SK-N-SH treated with all-trans-retinoic acid at 6 μM for 48 hours (cell line): Measurements from ENCODE around the gene MCRS1.

ENCODE experiments used
- ATAC-seq: fragments of 200-7000 bp; cut with Tn5 transposase; 3 replicates; pipeline ENCODE4 v1.9.1; 2020; ENCODE audit warnings: mild to moderate bottlenecking, moderate library complexity
- ARNTL ChIP-seq: fragments of 450-650 bp; formaldehyde crosslinking; IDR thresholded peaks from 2 replicates; pipeline ENCODE4 v1.5.0; 2020; ENCODE audit warnings: low read depth, mild to moderate bottlenecking, moderate library complexity, borderline replicate concordance
- BACH2 ChIP-seq: fragments of 250-450 bp; sonication (Bioruptor Pico); IDR thresholded peaks from 2 replicates; pipeline ENCODE4 v1.9.0; 2021; ENCODE audit warnings: mild to moderate bottlenecking, borderline replicate concordance
- CREB5 ChIP-seq: fragments of 250-450 bp; sonication (Bioruptor Pico); IDR thresholded peaks from 2 replicates; pipeline ENCODE4 v1.5.1; 2020; ENCODE audit warnings: low read depth, mild to moderate bottlenecking, moderate library complexity
- CSDC2 ChIP-seq: fragments of 250-450 bp; sonication (Bioruptor Pico); IDR thresholded peaks from 2 replicates; pipeline ENCODE4 v1.5.0; 2020; ENCODE audit warnings: mild to moderate bottlenecking, moderate library complexity
- CSRNP3 ChIP-seq: fragments of 250-450 bp; sonication (Bioruptor Pico); IDR thresholded peaks from 2 replicates; pipeline ENCODE4 v1.5.1; 2021; ENCODE audit warnings: mild to moderate bottlenecking, moderate library complexity
- ESRRG ChIP-seq: fragments of 250-450 bp; sonication (Bioruptor Pico); IDR thresholded peaks from 2 replicates; pipeline ENCODE4 v1.6.1; 2021; ENCODE audit warnings: mild to moderate bottlenecking
- GLIS3 ChIP-seq: fragments of 250-450 bp; sonication (Bioruptor Pico); IDR thresholded peaks from 2 replicates; pipeline ENCODE4 v1.5.0; 2020; ENCODE audit warnings: mild to moderate bottlenecking, moderate library complexity
- ISL1 ChIP-seq: fragments of 250-450 bp; sonication (Bioruptor Pico); IDR thresholded peaks from 2 replicates; pipeline ENCODE4 v2.1.2; 2022; ENCODE audit warnings: mild to moderate bottlenecking, moderate library complexity
- OSR1 ChIP-seq: fragments of 250-450 bp; sonication (Bioruptor Pico); IDR thresholded peaks from 2 replicates; pipeline ENCODE4 v1.8.0; 2022; ENCODE audit warnings: moderate library complexity, mild to moderate bottlenecking, inconsistent platforms
- PATZ1 ChIP-seq: fragments of 250-450 bp; sonication (Bioruptor Pico); IDR thresholded peaks from 2 replicates; pipeline ENCODE4 v1.8.0; 2020; ENCODE audit warnings: mild to moderate bottlenecking, moderate library complexity, borderline replicate concordance
- POU6F1 ChIP-seq: fragments of 250-450 bp; sonication (Bioruptor Pico); IDR thresholded peaks from 2 replicates; pipeline ENCODE4 v1.8.0; 2021; ENCODE audit warnings: low read depth, mild to moderate bottlenecking, moderate library complexity, borderline replicate concordance
- PPARA ChIP-seq: fragments of 250-450 bp; sonication (Bioruptor Pico); IDR thresholded peaks from 2 replicates; pipeline ENCODE4 v1.5.0; 2020; ENCODE audit warnings: mild to moderate bottlenecking, borderline replicate concordance
- RARB ChIP-seq: fragments of 250-450 bp; sonication (Bioruptor Pico); IDR thresholded peaks from 2 replicates; pipeline ENCODE4 v1.8.0; 2021; ENCODE audit warnings: mild to moderate bottlenecking, moderate library complexity
- SNAI2 ChIP-seq: fragments of 250-450 bp; sonication (Bioruptor Pico); IDR thresholded peaks from 2 replicates; pipeline ENCODE4 v1.5.0; 2020; ENCODE audit warnings: mild to moderate bottlenecking, moderate library complexity
- TCF4 ChIP-seq: fragments of 250-450 bp; sonication (Bioruptor Pico); IDR thresholded peaks from 2 replicates; pipeline ENCODE4 v1.8.0; 2021; ENCODE audit warnings: mild to moderate bottlenecking, moderate library complexity, borderline replicate concordance
- TSHZ2 ChIP-seq: fragments of 250-450 bp; sonication (Bioruptor Pico); IDR thresholded peaks from 2 replicates; pipeline ENCODE4 v1.5.0; 2020; ENCODE audit warnings: mild to moderate bottlenecking, moderate library complexity
- ZC3H10 ChIP-seq: fragments of 250-450 bp; sonication (Bioruptor Pico); IDR thresholded peaks from 2 replicates; pipeline ENCODE4 v1.5.1; 2021; ENCODE audit warnings: mild to moderate bottlenecking, moderate library complexity
- ZFP3 ChIP-seq: fragments of 250-450 bp; sonication (Bioruptor Pico); IDR thresholded peaks from 2 replicates; pipeline ENCODE4 v1.5.0; 2020; ENCODE audit warnings: mild to moderate bottlenecking, moderate library complexity
- ZNF565 ChIP-seq: fragments of 450-650 bp; formaldehyde crosslinking; conservative IDR thresholded peaks from 2 replicates; pipeline ENCODE4 v1.5.0; 2020; ENCODE audit warnings: low read depth, mild to moderate bottlenecking, moderate library complexity
- ZNF70 ChIP-seq: fragments of 450-650 bp; formaldehyde crosslinking; IDR thresholded peaks from 2 replicates; pipeline ENCODE4 v1.5.0; 2020; ENCODE audit warnings: mild to moderate bottlenecking, moderate library complexity

Gene MCRS1

GRCh38 chr12:49548822-49549648 is 18.9 kb downstream of the MCRS1 start (continued):
- TF ChIP-seq ZNF70 (no peak), ESRRG (CRISPR knock-in tag) (no peak), ARNTL (CRISPR knock-in tag) (no peak), ZC3H10 (no peak), TCF4 (CRISPR knock-in tag) (no peak), PPARA (CRISPR knock-in tag) (no peak), CSDC2 (no peak), SNAI2 (CRISPR knock-in tag) (no peak), RARB (CRISPR knock-in tag) (no peak), POU6F1 (CRISPR knock-in tag) (no peak)

GRCh38 chr12:49548481-49548821 is 19.5 kb downstream of the MCRS1 start:
- TF ChIP-seq TSHZ2 (CRISPR knock-in tag), result no peak
- TF ChIP-seq ZC3H10, result no peak
- TF ChIP-seq CREB5 (CRISPR knock-in tag), result no peak
- TF ChIP-seq BACH2 (CRISPR knock-in tag), result no peak
- no peak for TF ChIP-seq CSRNP3 (CRISPR knock-in tag)
- no peak for TF ChIP-seq GLIS3 (CRISPR knock-in tag)
- no peak for TF ChIP-seq ZNF70
- TF ChIP-seq ZFP3 (CRISPR knock-in tag), result no peak
- TF ChIP-seq PATZ1, result no peak
- TF ChIP-seq PPARA (CRISPR knock-in tag), result no peak
- no peak for TF ChIP-seq POU6F1 (CRISPR knock-in tag)
- no peak for TF ChIP-seq SNAI2 (CRISPR knock-in tag)
- TF ChIP-seq OSR1 (CRISPR knock-in tag), result no peak
- no peak for TF ChIP-seq ISL1
- TF ChIP-seq ZNF565 (CRISPR knock-in tag), result no peak
- no peak for TF ChIP-seq RARB (CRISPR knock-in tag)
- no peak for ATAC-seq
